Measurements from ENCODE around the gene GPR26. TPM values are rescaled to one million over a fixed set of nuclear protein-coding genes. Genes with fewer than 3 reads are reported as not detected.

The GPR26 gene
- polyA plus RNA-seq, 1 of the 3 experiments (the other 2 are of a cell fraction): not detected

DNA sequence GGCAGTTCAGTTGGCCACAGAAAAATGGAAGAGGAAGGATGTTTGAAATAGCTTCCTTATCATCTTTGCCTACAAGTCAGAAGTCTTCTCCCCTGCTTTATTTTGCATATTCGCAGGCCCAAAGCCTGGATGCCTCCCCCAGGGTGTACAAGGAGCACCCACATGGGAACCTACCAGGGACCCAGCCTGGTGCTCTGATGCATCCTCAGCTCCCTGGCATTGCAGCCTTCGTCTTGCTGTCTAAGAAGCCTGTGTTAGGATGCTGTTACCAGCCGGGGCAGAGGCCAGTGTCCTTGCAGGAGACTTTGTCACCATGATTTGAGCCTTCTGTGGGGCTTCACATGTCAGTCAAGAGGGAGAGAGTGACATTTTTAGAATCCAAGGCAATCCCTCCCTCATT lies 27.0 kb upstream of the GPR26 start:
- Histone ChIP-seq H4K20me1 (ENCODE audit: insufficient read depth) (no peaks in the 10 kb centered on the region), H2AFZ (ENCODE audit: low read depth) (no peak overlapping the region), H3K79me2 (ENCODE audit: insufficient read depth) (no peaks in the 10 kb centered on the region), H3K36me3 (replicated peaks in 1 of 2; ENCODE audit: control insufficient read depth in 1 of 2, insufficient read depth in 2 of 2, low read length in 1 of 2) (no peaks in the 10 kb centered on the region), H3K27me3 (ENCODE audit: insufficient read depth) (no peaks in the 10 kb centered on the region), H3K9me2 (no peaks in the 10 kb centered on the region), H3K27ac (ENCODE audit: low read depth in 2 of 2, low read length in 1 of 2) (no peak overlapping the region), H3K9ac (no peak overlapping the region), H3K4me1 (ENCODE audit: control insufficient read depth in 1 of 2, insufficient read depth in 2 of 2, low read depth in 1 of 2, low read length in 1 of 2) (no peaks in the 10 kb centered on the region), H3K9me3 (no peaks in the 10 kb centered on the region), H3K4me2 (no peak overlapping the region), H3K4me3 (ENCODE audit: low read depth in 2 of 2, low read length in 1 of 2) (no peak overlapping the region), H3F3A (replicated peaks; ENCODE audit: insufficient read depth) (no peaks in the 10 kb centered on the region)
- TF ChIP-seq RXRA (IDR thresholded peaks at IDR 0.05; ENCODE audit: borderline replicate concordance, low read depth): no peak
- TF ChIP-seq MEF2A (IDR thresholded peaks at IDR 0.05; ENCODE audit: borderline replicate concordance, low read depth): no peak
- TF ChIP-seq FOXM1 (IDR thresholded peaks at IDR 0.05; ENCODE audit: low read depth): no peak
- TF ChIP-seq, protein P1, sequence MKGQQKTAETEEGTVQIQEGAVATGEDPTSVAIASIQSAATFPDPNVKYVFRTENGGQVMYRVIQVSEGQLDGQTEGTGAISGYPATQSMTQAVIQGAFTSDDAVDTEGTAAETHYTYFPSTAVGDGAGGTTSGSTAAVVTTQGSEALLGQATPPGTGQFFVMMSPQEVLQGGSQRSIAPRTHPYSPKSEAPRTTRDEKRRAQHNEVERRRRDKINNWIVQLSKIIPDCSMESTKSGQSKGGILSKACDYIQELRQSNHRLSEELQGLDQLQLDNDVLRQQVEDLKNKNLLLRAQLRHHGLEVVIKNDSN (IDR thresholded peaks at IDR 0.05; ENCODE audit: borderline replicate concordance, low read depth): no peak
- TF ChIP-seq TAF1 (IDR thresholded peaks at IDR 0.05; ENCODE audit: borderline replicate concordance, low read depth, low read length): no peak
- no peak for TF ChIP-seq JUND (IDR thresholded peaks at IDR 0.05)
- TF ChIP-seq SIN3A (IDR thresholded peaks at IDR 0.05; ENCODE audit: borderline replicate concordance, low read depth, low read length): no peak
- TF ChIP-seq, protein P2, sequence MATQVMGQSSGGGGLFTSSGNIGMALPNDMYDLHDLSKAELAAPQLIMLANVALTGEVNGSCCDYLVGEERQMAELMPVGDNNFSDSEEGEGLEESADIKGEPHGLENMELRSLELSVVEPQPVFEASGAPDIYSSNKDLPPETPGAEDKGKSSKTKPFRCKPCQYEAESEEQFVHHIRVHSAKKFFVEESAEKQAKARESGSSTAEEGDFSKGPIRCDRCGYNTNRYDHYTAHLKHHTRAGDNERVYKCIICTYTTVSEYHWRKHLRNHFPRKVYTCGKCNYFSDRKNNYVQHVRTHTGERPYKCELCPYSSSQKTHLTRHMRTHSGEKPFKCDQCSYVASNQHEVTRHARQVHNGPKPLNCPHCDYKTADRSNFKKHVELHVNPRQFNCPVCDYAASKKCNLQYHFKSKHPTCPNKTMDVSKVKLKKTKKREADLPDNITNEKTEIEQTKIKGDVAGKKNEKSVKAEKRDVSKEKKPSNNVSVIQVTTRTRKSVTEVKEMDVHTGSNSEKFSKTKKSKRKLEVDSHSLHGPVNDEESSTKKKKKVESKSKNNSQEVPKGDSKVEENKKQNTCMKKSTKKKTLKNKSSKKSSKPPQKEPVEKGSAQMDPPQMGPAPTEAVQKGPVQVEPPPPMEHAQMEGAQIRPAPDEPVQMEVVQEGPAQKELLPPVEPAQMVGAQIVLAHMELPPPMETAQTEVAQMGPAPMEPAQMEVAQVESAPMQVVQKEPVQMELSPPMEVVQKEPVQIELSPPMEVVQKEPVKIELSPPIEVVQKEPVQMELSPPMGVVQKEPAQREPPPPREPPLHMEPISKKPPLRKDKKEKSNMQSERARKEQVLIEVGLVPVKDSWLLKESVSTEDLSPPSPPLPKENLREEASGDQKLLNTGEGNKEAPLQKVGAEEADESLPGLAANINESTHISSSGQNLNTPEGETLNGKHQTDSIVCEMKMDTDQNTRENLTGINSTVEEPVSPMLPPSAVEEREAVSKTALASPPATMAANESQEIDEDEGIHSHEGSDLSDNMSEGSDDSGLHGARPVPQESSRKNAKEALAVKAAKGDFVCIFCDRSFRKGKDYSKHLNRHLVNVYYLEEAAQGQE (IDR thresholded peaks at IDR 0.05; ENCODE audit: low read depth, low read length): no peak
- ChIA-PET CTCF (interaction anchor here (0.6 to 2.8 kb wide), 3 partner anchors 56 to 1252 kb away, joined by 3 to 8 read pairs (median 3); no protein-coding TSS in a partner anchor), POLR2A (no interaction called here)
- WGBS (ENCODE audit: low lambda C conversion rate): 8% methylated on average over 3 of the region's 3 CpGs
- DNase-seq: no peak

GRCh38 chr10:123640016-123640535 lies 26.1 kb upstream of the GPR26 start:
- Histone ChIP-seq H3K27me3 (ENCODE audit: insufficient read depth) (no peaks in the 10 kb centered on the region), H2AFZ (ENCODE audit: low read depth) (no peak overlapping the region), H3K4me1 (ENCODE audit: control insufficient read depth in 1 of 2, insufficient read depth in 2 of 2, low read depth in 1 of 2, low read length in 1 of 2) (no peaks in the 10 kb centered on the region), H3K9ac (no peak overlapping the region), H3K9me3 (no peaks in the 10 kb centered on the region), H3K4me2 (no peak overlapping the region), H3K27ac (ENCODE audit: low read depth in 2 of 2, low read length in 1 of 2) (no peak overlapping the region), H3K79me2 (ENCODE audit: insufficient read depth) (no peaks in the 10 kb centered on the region), H3K4me3 (ENCODE audit: low read depth in 2 of 2, low read length in 1 of 2) (no peak overlapping the region), H3K36me3 (replicated peaks in 1 of 2; ENCODE audit: control insufficient read depth in 1 of 2, insufficient read depth in 2 of 2, low read length in 1 of 2) (no peaks in the 10 kb centered on the region), H3F3A (replicated peaks; ENCODE audit: insufficient read depth) (no peaks in the 10 kb centered on the region), H4K20me1 (ENCODE audit: insufficient read depth) (no peaks in the 10 kb centered on the region), H3K9me2 (no peaks in the 10 kb centered on the region)
- CTCF ChIA-PET: interaction anchor here (0.6 to 2.8 kb wide), 4 partner anchors 10 to 150 kb away, joined by 3 to 8 read pairs (median 4); no protein-coding TSS in a partner anchor
- WGBS (ENCODE audit: low lambda C conversion rate): 16% methylated on average over 3 of the region's 3 CpGs
- DNase-seq: no peak
- POLR2A ChIA-PET: no interaction called here
- TF ChIP-seq RAD21 (IDR thresholded peaks at IDR 0.05; ENCODE audit: low read length) (no peak), EP300 (IDR thresholded peaks at IDR 0.05; ENCODE audit: borderline replicate concordance in 1 of 2, low read depth in 1 of 2, low read length in 1 of 2) (no peak), TAF1 (IDR thresholded peaks at IDR 0.05; ENCODE audit: borderline replicate concordance, low read depth, low read length) (no peak), SMC3 (IDR thresholded peaks at IDR 0.05; ENCODE audit: low read depth, low read length) (no peak), MEF2A (IDR thresholded peaks at IDR 0.05; ENCODE audit: borderline replicate concordance, low read depth) (no peak), NFIC (IDR thresholded peaks at IDR 0.05; ENCODE audit: borderline replicate concordance) (no peak), USF2 (IDR thresholded peaks at IDR 0.05; ENCODE audit: borderline replicate concordance, low read depth, low read length) (no peak), EZH2phosphoT487 (IDR thresholded peaks at IDR 0.05; ENCODE audit: borderline replicate concordance, low read depth) (no peak), ELF1 (IDR thresholded peaks at IDR 0.05) (no peak), IRF3 (IDR thresholded peaks at IDR 0.05; ENCODE audit: low read depth, low read length) (no peak), YY1 (IDR thresholded peaks at IDR 0.05; ENCODE audit: low read depth) (no peak), TEAD4 (IDR thresholded peaks at IDR 0.05; ENCODE audit: borderline replicate concordance, insufficient read depth) (no peak), JUND (IDR thresholded peaks at IDR 0.05) (no peak)
- TF ChIP-seq, protein P3, sequence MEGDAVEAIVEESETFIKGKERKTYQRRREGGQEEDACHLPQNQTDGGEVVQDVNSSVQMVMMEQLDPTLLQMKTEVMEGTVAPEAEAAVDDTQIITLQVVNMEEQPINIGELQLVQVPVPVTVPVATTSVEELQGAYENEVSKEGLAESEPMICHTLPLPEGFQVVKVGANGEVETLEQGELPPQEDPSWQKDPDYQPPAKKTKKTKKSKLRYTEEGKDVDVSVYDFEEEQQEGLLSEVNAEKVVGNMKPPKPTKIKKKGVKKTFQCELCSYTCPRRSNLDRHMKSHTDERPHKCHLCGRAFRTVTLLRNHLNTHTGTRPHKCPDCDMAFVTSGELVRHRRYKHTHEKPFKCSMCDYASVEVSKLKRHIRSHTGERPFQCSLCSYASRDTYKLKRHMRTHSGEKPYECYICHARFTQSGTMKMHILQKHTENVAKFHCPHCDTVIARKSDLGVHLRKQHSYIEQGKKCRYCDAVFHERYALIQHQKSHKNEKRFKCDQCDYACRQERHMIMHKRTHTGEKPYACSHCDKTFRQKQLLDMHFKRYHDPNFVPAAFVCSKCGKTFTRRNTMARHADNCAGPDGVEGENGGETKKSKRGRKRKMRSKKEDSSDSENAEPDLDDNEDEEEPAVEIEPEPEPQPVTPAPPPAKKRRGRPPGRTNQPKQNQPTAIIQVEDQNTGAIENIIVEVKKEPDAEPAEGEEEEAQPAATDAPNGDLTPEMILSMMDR (IDR thresholded peaks at IDR 0.05): no peak
